GM06990 (cell line): ENCODE results near the gene COL18A1.

ENCODE experiments used
- DNase-seq: peaks from one replicate; pipeline ENCODE4 v3.0.0-alpha.2; 2011; ENCODE audit not compliant: insufficient read length; ENCODE audit errors: extremely low read depth
- H3K27me3 ChIP-seq: replicated peaks from 2 replicates; pipeline ENCODE4 v1.6.0; 2011; ENCODE audit warnings: low read length; ENCODE audit not compliant: control insufficient read depth, insufficient read depth
- H3K36me3 ChIP-seq: 2 replicates; pipeline ENCODE4 v1.5.1; 2011; ENCODE audit warnings: low read length; ENCODE audit not compliant: control insufficient read depth, insufficient read depth
- H3K4me3 ChIP-seq: replicated peaks from 2 replicates; pipeline ENCODE4 v1.5.1; 2011; ENCODE audit warnings: low read depth, mild to moderate bottlenecking, control low read depth, low read length
- CTCF ChIP-seq: IDR thresholded peaks from 2 replicates; pipeline ENCODE4 v1.5.1; 2011; ENCODE audit warnings: low read length, control low read depth, mild to moderate bottlenecking, inconsistent platforms; ENCODE audit not compliant: insufficient read depth, poor library complexity, severe bottlenecking

COL18A1 gene

GRCh38 chr21:45383615-45384201 lies 21.3 kb upstream of the COL18A1 start:
- Histone ChIP-seq H3K36me3 (no peaks in the 10 kb centered on the region), H3K27me3 (peaks cover 3% of the 10 kb centered on the region), H3K4me3 (no peak overlapping the region)
- DNase-seq: no peak
- no peak for TF ChIP-seq CTCF

- DNase-seq: no peak
- peaks cover 3% of the 10 kb centered on the region for H3K27me3 ChIP-seq
- H3K4me3 ChIP-seq: no peak overlapping the region
- no peaks in the 10 kb centered on the region for H3K36me3 ChIP-seq
- TF ChIP-seq CTCF: no peak
These were observed 20.1 kb upstream of the COL18A1 start for GRCh38 chr21:45384656-45385548.

DNA sequence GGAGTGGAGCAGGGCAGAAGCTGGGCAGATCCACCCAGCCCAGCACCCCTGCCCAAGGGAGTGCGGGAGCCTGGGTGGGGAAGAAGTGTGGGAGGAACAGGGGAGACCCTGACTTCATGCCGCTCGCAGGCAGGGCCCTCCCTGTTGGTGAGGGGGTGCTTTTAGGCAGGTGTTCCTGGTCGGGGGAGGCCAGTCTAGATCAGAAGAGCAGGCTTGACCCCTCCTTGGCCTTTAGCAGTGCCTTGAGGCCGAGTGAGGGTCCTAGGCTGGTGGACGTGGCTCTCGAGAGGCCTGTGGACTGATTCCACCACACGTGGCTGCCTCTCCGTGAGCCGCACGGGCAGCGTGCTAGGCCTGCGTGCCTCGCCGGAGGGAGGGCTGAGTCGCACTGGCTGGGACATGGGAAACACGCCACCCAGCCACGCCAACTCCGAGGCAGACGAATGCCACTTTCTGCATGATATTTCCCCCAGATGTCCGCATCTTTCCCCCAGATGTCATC lies 19.4 kb upstream of the COL18A1 start:
- H3K36me3 ChIP-seq: no peaks in the 10 kb centered on the region
- peaks cover 3% of the 10 kb centered on the region for H3K27me3 ChIP-seq
- H3K4me3 ChIP-seq: no peak overlapping the region
- DNase-seq: no peak
- TF ChIP-seq CTCF: no peak

DNA sequence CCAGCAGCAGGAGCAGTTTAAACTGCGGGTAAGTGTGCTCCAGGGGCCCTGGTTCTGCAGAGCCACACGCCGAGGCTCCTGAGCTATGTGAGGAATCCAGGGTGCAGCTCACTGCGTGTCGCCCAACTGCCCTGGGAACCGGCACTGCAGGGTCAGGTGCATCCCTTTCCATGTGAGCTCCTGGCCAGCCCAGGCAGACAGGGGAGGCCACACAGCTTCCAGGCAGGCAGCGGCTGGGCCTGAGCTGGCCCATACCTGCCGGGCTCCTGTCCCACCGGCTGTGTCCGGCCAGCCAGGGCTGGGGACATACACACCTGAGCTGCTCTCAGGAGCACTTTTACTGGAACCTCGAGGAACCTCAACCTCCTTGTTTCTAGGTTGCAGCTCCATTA lies 18.6 kb upstream of the COL18A1 start:
- H3K36me3 ChIP-seq: no peaks in the 10 kb centered on the region
- H3K4me3 ChIP-seq: no peak overlapping the region
- TF ChIP-seq CTCF: no peak
- peaks cover 3% of the 10 kb centered on the region for H3K27me3 ChIP-seq
- no peak for DNase-seq

GRCh38 chr21:45386728-45387371 lies 18.1 kb upstream of the COL18A1 start:
- no peak for TF ChIP-seq CTCF
- peaks cover 3% of the 10 kb centered on the region for H3K27me3 ChIP-seq
- DNase-seq: no peak

More at GRCh38 chr21:45386728-45387371, 18.1 kb upstream of the COL18A1 start:
- H3K4me3 ChIP-seq: no peak overlapping the region
- no peaks in the 10 kb centered on the region for H3K36me3 ChIP-seq
